RPMI7951 (cell line): ENCODE data around the gene EXOC3L4. TPM values are rescaled to one million over a fixed set of nuclear protein-coding genes. Genes with fewer than 3 reads are reported as not detected.
"Not testable (repeated sequence)": the region's sequence is repeated elsewhere in the genome, so short reads cannot be mapped to it uniquely, and the experiment has no call there.

ENCODE experiments used
- DNase-seq: peaks from one replicate; pipeline ENCODE4 v3.0.0-alpha.2; 2012; ENCODE audit warnings: low read depth
- total RNA-seq: library from RNA; depleted of rRNA; stranded (reverse); fragments of >200 nt; shearing (Covaris generic); gene quantifications from 2 replicates; pipeline ENCODE4 v1.2.3, GENCODE V29; 2014; rRNA removed

Gene EXOC3L4
- total RNA-seq, 1 experiment from 2014 or later, result not detected

DNA sequence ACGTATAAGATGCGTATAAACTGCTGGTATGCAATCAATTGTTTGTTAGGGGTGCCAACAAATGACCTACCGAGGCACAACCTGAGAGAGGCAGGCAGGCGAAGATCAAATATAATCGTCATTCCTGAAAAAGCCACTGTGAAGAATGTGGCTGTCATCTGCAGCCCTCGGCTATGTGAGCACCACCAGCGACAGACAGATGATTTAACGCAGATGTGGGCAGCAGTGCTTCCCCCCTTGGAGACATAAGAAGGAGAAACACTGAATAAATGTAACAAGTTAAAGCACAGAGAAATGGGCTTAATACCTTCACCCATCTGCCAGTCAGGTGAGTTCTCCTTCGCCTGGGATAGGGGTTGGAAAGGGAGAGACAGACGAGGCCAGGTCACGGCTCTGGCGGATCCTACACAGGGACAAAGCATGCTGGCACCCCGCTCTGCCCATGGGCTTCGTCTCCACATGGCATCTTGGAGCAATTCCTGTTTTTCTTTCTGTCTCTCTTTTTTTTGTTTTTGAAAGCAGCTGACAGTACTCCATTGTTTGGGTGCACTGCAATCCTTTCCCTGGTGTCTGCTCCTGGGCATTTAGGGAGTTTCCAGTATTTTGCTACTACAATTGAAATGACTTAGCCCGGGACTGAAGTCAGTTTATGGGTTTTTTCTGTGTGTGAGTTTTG, 56.9 kb downstream of the EXOC3L4 start:
- peak; percentile 43 for DNase-seq

DNA sequence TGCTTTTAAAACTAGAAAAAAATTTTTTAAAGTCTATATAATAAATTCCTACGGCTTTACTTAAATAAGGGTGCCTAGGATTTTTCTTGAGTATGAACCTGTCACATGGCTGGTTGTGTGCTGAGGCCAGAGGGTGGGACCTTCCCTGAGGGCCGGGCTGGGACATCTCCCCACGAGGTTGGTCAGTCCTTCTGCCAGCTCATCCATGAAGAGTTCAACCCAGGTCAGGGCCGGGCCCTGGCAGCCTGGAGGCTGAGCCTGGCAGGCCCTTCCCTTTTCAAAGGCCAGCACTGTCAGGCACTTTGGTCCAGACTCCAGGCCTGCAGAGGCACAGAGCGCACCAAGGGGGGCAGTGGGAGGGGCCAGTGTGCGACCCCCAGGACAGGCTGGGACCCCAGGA, 60.5 kb downstream of the EXOC3L4 start:
- peak; percentile 83 for DNase-seq

DNA sequence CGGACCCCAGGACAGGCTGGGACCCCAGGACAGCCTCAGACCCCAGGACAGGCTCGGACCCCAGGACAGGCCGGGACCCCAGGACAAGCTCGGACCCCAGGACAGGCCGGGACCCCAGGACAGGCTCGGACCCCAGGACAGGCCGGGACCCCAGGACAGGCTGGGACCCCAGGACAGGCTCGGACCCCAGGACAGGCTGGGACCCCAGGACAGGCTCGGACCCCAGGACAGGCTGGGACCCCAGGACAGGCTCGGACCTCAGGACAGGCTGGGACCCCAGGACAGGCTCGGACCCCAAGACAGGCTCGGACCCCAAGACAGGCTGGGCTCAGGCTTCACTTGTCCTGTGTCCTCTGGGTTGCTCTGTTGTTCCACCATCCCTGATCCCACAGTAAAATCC, 60.9 kb downstream of the EXOC3L4 start:
- not testable (repeated sequence) for DNase-seq

DNA sequence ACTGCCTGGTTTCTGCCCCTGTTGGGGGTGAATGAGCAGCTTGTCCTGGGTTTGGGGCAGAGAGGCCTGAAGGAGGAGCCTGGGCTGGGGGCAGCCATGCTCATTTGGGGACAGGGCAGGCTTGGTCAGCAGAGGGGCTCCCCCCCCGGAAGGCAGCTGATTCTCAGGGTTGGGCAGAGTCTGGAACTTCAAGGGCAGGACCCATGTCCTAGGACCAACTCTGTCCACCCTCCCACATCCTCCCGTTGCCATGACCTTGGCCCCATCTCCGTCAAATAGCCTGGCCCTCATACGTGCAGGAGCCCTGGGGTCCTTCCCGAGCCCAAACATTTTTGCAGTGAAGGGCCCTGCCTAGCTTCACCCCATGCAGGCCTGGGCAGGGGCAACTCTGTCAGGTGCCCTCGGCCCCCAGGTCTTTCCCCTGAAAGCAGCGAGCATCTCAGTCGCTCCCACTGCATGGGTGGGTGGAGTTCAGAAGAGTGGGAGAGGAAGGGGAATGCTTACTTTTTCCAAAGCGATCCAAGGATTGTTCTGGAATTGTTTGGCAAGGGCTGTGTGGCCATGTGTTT, 61.4 kb downstream of the EXOC3L4 start:
- no peak for DNase-seq

DNA sequence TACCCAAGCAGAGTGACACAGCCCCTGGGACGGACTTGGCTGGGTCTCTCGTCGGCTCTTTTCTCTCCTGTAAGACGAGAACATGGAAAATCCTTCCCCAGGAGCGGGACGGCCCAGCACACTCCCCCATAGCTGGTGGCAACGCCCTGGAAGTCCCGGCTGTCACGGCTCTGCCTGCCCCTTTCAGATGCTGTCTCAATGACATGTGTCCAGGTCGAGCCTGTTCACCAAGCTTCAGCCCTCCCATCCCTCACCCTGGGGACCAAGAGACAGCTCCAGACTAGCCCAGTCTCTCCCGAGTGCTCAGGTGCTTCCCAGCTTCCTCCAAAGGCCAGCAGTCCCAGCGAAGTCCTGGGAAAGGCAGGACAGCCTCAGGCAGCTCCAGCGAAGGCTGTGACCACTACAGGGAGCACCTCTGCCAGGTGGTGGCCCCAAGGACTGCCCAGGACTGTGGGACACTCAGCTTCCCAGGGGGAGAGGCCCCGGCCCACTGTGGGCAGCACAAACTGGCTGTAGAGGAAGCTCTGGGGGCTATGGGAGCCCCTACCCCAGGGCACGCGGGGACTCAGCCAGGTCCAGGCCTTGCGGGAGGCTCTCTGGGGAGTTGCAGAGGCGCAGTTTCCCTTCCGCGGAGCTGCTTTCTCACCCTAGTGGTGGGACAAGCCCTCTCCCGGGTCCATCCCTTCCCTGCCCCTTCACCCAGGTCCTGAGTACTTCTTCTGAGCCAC, 62.3 kb downstream of the EXOC3L4 start:
- DNase-seq, result no peak

DNA sequence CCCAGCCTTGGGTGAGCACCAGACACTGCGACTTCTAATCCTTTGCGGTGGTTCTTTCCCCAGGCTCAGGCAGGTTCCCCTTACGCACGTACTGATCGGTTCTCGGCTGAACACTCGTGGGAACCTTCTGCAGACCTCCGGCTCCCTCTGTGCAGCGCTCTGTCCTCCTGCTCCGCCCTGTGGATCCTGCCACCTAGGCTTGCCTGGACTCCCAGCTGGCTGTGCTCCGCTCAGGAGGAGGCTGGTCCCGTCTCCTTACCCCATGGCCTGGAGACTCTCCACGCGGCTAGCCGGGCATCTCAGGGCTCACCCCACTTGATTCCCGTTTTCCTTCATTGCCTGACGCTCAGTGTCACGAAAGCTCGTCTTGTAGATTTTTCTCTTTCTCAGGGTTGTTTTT, 63.4 kb downstream of the EXOC3L4 start:
- no peak for DNase-seq

DNA sequence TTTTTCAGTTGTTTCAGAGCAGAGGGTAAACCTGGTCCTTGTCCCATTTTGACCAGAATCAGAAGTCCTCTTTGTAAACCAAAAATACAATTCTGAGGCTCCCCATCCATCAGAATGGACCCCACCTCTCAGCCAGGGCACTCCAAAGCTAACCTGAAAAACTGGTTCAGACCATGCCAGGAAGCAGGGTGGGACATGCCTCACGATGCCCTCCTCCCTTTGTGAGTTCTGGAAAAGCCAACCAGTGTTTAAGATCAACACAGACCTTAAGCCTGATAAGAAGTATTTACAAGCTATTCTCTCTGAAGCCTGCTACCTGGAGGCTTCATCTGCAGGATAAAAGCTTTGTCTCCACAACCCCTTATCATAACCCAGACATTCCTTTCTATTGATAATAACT, 64.2 kb downstream of the EXOC3L4 start:
- no peak for DNase-seq

Other genes starting within 250 kb of the EXOC3L4 start
- not detected in 2 replicates for gene AMN, start 172.1 kb upstream of the EXOC3L4 start, total RNA-seq
- 22.0 and 23.8 TPM in 2 replicates for gene CDC42BPB, start 37.2 kb upstream of the EXOC3L4 start, total RNA-seq
- gene LBHD2, start 10.5 kb upstream of the EXOC3L4 start, total RNA-seq, result not detected in 2 replicates
- 20.5 and 32.0 TPM in 2 replicates for gene TNFAIP2, start 28.7 kb downstream of the EXOC3L4 start, total RNA-seq
- 103 and 123 TPM in 2 replicates for gene EIF5, start 239.5 kb downstream of the EXOC3L4 start, total RNA-seq